ENCODE data around the gene ARHGAP42.

ARHGAP42 gene

DNA sequence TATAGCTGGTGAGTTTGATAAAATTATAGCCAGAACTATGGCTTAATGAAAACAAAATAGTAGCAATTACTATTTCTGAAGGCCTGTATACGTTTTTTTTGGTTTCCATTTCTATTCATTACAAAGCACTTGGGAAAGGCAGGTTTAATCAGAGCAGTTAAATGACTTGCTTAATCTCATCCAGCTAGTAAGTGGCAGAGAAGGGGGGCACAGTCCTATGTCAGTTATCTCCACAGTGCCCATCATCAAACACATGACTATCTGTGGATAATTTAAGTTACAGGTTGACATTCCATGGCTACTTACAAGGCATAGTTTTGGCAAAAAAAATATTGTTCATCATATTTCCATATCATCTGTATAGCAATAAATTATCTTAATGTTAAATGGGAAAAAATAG is 348.8 kb downstream of the ARHGAP42 start:
- no peak for DNase-seq
